IPS-20b (cell line): ENCODE results near the gene TOP2A.
"Not testable (repeated sequence)": the region's sequence is repeated elsewhere in the genome, so short reads cannot be mapped to it uniquely, and the experiment has no call there.

Source experiments
- H3K27ac ChIP-seq: one replicate; pipeline ENCODE4 v1.5.1; 2013; ENCODE audit warnings: low read length
- H3K27me3 ChIP-seq: 2 replicates; pipeline ENCODE4 v1.6.1; 2013; ENCODE audit warnings: mild to moderate bottlenecking, low read length, inconsistent platforms; ENCODE audit not compliant: insufficient read depth
- H3K36me3 ChIP-seq: 2 replicates; pipeline ENCODE4 v1.6.1; 2013; ENCODE audit warnings: low read depth, mild to moderate bottlenecking, inconsistent platforms, low read length, moderate library complexity; ENCODE audit not compliant: insufficient read depth
- H3K4me1 ChIP-seq: 2 replicates; pipeline ENCODE4 v1.6.1; 2013; ENCODE audit warnings: mild to moderate bottlenecking, control low read depth, inconsistent platforms, low read length, moderate library complexity; ENCODE audit not compliant: insufficient read depth
- H3K4me3 ChIP-seq: 2 replicates; pipeline ENCODE4 v1.5.1; 2013; ENCODE audit warnings: mild to moderate bottlenecking, low read length, inconsistent platforms
- H3K9ac ChIP-seq: 2 replicates; pipeline ENCODE4 v1.6.1; 2013; ENCODE audit warnings: low read depth, mild to moderate bottlenecking, inconsistent platforms, low read length, moderate library complexity
- H3K9me3 ChIP-seq: 2 replicates; pipeline ENCODE4 v1.6.1; 2013; ENCODE audit warnings: mild to moderate bottlenecking, low read depth, low read length, inconsistent platforms; ENCODE audit not compliant: insufficient read depth

Gene TOP2A

DNA sequence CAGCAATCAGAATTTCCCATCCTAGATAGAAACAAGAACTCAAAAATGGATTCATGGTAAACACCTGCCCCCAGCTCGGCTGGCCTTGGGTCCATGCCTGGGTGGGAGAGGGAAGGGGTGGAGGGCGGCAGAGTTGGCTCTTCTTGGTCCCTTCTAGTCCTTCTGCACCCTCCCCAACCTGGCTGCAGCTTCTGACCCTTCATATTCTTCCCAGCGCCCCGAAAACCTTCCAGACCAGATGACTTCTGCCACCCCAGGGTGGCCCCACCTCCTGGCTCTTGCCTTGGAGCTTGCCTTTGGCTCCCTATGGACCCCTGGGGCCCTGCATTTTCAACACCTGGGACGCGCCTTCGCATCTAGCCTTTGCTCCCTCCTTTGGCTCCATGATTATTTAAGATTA lies 47.8 kb downstream of the TOP2A start:
- no peaks in the 10 kb centered on the region; the same call in none of the 2 replicates for H3K4me1 ChIP-seq
- no peaks in the 10 kb centered on the region for H3K9me3 ChIP-seq
- no peaks in the 10 kb centered on the region for H3K27me3 ChIP-seq
- H3K36me3 ChIP-seq, result no peaks in the 10 kb centered on the region
- no peak overlapping the region for H3K4me3 ChIP-seq
- H3K9ac ChIP-seq, result no peak overlapping the region
- H3K27ac ChIP-seq, result no peak overlapping the region

DNA sequence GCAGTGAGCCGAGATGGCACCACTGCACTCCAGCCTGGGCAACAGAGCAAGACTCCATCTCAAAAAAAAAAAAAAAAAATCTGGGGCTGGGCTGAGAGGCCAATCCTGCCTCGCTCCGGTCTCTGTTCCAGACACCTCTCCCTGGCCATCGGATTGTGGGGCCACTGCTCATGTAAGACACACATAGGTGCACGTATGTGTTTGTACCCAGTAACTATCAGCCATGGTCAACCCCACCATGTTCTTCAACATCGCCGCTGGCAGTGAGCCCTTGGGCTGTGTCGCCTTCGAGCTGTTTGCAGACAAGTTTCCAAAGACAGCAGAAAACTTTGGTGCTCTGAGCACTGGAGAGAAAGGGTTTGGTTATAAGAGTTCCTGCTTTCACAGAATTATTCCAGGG lies 50.0 kb downstream of the TOP2A start:
- not testable (repeated sequence) for H3K9ac ChIP-seq, H3K36me3 ChIP-seq, H3K4me1 ChIP-seq, H3K27ac ChIP-seq, H3K4me3 ChIP-seq, H3K9me3 ChIP-seq
- peaks cover 21% of the 10 kb centered on the region for H3K27me3 ChIP-seq

GRCh38 chr17:40366861-40367518 lies 50.7 kb downstream of the TOP2A start:
- Histone ChIP-seq H3K4me3 (no peak overlapping the region), H3K4me1 (peaks cover 3% of the 10 kb centered on the region), H3K9me3 (no peaks in the 10 kb centered on the region), H3K36me3 (no peaks in the 10 kb centered on the region), H3K27ac (no peak overlapping the region), H3K27me3 (peaks cover 29% of the 10 kb centered on the region), H3K9ac (no peak overlapping the region)

DNA sequence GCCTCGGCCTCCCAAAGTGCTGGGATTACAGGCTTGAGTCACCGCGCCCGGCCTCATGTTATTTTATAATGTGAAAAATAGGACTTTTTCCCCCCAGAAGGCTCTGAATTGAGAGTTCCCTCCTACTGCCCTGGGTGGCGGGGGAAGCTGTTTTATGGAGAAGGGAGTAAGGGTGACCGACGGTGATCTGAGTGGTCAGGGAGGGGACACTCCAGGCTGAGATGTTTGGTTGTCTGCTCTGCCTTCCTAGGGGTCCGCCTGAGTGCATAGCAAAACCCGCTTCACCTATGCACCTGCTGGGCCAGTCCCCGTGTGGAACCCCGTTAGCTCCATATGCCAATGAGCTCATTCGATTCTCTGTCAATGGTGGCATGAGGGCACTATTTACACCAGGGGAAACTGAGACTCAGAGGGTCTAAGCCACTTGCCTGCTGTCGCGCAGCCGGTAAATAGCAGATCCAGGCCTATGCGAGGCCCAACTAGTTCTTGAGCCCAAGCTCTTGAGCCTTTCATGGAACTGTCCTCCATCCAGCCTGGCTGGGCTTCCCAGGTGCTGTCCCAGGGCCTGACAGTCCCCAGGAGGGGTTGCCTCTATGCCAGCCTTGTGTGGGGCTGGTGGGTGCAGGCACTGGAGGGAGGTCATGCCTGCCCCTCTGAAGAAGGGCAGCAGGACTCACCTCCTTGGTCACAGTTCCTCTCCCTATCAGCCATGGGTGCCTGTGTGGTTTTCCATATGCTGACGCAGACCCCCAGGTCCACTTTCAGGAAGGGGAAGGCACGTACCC lies 51.4 kb downstream of the TOP2A start:
- Histone ChIP-seq H3K27ac (no peak overlapping the region), H3K4me3 (no peak overlapping the region), H3K27me3 (peaks cover 35% of the 10 kb centered on the region), H3K4me1 (peaks cover 6% of the 10 kb centered on the region), H3K9me3 (no peaks in the 10 kb centered on the region), H3K36me3 (no peaks in the 10 kb centered on the region), H3K9ac (no peak overlapping the region)

GRCh38 chr17:40364906-40365305 lies 52.8 kb downstream of the TOP2A start:
- Histone ChIP-seq H3K4me3 (peak overlapping the region; percentile 56; the same call in 1 of the 2 replicates), H3K27ac (no peak overlapping the region), H3K36me3 (no peaks in the 10 kb centered on the region), H3K4me1 (peaks cover 10% of the 10 kb centered on the region), H3K27me3 (peaks cover 43% of the 10 kb centered on the region), H3K9me3 (no peaks in the 10 kb centered on the region), H3K9ac (no peak overlapping the region)

DNA sequence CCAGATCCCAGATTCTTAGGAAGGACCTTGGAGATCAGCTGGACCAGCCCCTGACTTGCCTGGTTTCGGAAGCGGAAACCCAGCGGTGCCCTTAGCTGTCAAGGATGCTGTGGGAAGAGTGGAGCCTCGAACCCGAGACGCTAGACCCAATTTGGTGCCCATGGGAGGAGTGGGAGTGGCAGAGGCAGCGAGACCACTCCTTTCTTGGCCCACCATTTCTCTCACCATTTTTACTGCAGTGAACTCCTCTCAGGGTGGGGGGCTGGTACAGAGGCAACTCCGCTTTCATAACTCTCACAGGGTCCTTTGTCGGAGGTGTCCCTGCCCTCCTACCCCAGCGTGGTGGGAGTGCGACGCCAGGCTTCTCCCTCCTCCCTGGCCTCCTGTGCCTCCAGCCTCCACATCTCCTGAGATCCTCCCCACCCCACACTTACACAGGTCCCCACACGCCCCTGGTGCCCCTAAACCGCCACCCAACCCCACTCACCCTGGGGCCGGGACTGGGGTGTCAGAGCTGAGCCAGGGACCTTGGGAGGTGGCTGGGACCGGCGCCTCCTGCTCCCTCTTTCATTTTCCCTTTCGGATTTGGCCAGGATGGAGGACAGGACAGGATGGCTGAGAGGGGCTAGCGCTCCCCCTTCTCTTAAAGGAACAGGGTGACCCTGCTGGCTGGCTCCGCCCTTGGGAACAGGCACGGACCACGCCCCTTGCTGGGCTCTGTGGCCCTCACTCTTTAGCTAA lies 53.4 kb downstream of the TOP2A start, which contains the start of gene GJD3:
GJD3 (minus strand) TSS at position 617 of the 741 bp plus-strand sequence. CDS start 922 bp downstream, outside the sequence.
- no peaks in the 10 kb centered on the region for H3K36me3 ChIP-seq
- H3K4me1 ChIP-seq, result peaks cover 10% of the 10 kb centered on the region
- peak within 1 kb of the TSS; percentile 56 for H3K4me3 ChIP-seq
- no peak within 1 kb of the TSS; the same call in 1 of the 2 replicates for H3K9ac ChIP-seq
- no peaks in the 10 kb centered on the region for H3K9me3 ChIP-seq
- no peak within 1 kb of the TSS for H3K27ac ChIP-seq
- H3K27me3 ChIP-seq, result peaks cover 43% of the 10 kb centered on the region

- Histone ChIP-seq H3K4me3 (peak overlapping the region; percentile 56), H3K4me1 (peaks cover 13% of the 10 kb centered on the region), H3K36me3 (no peaks in the 10 kb centered on the region), H3K27me3 (peaks cover 43% of the 10 kb centered on the region), H3K27ac (no peak overlapping the region), H3K9me3 (no peaks in the 10 kb centered on the region), H3K9ac (no peak overlapping the region; the same call in 1 of the 2 replicates)
Measured at GRCh38 chr17:40363111-40363827, 54.4 kb downstream of the TOP2A start.

DNA sequence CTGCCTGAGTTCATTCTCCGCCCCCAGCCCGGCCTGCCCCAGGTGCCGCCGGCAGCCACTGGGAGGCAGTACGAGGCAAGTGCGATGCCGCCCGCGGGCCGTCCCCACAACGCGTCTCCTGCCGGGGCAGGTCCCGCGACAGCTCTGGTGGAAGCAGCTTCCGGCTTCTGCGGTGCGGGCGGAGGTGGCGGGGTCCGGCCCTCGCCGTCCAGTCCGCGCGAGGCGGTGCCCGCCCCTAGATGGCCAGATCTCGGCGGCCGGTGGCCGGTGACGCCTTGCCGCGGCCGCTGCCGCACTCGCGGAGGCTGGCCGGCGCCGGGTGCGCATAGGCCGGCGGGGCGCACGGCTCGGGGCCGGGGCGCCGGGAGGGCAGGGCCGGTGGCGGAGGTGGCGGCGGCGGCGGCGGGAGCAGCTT lies 55.0 kb downstream of the TOP2A start:
- H3K36me3 ChIP-seq, result no peaks in the 10 kb centered on the region
- peak overlapping the region; percentile 56; the same call in 1 of the 2 replicates for H3K4me3 ChIP-seq
- peaks cover 43% of the 10 kb centered on the region for H3K27me3 ChIP-seq
- peaks cover 13% of the 10 kb centered on the region for H3K4me1 ChIP-seq
- no peak overlapping the region for H3K9ac ChIP-seq
- no peak overlapping the region for H3K27ac ChIP-seq
- H3K9me3 ChIP-seq, result no peaks in the 10 kb centered on the region

DNA sequence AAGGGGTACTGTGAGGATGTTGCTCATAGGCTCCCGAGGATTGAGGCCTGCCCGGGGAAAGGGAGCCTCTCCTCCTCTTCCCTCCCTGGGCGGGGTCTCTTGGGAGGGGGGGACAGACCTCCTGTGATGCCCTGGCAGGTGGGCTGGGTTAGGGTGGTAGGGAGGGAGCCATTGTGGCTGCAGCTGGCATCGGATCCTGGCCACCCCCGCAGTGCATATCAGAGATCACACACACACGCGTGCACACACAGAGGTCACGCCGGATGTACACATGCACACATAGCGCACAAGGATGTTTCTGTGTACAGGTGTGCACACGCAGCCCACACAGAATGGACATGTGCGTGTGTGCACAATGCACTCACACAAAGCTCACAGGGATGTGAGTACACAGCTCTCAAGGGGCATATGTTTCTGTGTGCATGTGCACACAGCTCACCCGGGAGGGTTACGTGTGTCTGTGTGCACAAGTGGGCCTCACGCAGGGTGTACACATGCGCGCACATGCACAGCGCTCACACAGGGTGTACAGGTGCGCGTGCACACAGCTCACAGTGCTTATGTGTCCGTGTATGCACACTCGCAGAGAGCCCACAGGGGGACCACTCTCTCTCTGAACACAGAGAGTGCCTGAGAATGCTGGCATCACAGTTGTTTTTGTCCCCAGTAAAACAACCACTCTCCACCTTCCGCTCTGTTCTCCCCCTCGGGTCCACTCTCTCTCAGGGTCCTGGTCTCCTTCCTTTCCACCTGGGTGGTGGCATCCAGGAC lies 55.6 kb downstream of the TOP2A start:
- H3K4me3 ChIP-seq, result peak overlapping the region; percentile 44; the same call in 1 of the 2 replicates

DNA sequence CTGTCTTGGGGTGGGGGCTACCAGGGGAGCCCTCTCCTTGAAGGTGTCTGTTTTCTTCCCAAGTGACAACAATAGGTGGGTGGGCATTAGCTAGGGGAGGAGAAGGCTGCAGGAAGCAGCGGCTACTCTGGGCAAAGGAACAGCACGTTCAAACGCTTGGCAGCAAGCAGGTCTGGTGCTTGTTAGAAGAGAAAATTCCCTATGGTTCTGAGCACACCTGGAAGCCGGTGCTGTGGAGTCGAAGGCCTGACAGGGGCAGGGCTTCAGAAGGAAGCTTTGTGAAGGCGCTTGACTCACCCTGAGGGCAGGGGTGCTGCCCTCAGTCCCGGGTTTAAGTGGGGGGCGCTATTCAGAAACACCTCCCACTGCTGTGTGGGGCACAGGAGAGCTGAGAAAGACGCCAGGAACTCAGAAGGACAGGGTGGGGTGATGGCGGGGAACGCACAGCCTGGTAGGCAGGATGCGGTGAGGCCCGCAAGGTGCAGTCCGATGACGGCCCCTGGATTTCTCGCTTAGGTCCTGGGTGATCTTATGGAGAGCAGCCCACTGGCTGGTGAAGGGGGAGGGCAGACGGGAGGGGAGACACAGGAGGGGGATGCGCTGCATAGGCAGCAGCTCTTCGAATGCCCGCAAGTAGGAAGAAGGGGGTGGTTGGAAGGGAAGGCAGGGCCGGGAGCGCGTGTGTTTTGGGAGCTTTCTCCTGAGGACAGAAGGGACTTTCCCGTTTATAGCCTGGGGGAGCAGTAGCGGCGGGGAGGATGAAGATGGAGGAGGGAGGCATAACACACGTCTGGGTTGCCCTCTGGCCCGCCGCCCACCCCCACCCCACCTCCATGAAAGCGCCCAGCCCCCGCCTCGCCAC lies 56.4 kb downstream of the TOP2A start:
- Histone ChIP-seq H3K9ac (no peak overlapping the region), H3K4me3 (peak overlapping the region; percentile 40; the same call in 1 of the 2 replicates), H3K9me3 (no peaks in the 10 kb centered on the region), H3K4me1 (peaks cover 13% of the 10 kb centered on the region), H3K36me3 (no peaks in the 10 kb centered on the region), H3K27ac (no peak overlapping the region), H3K27me3 (peaks cover 43% of the 10 kb centered on the region)

More for the DNA sequence above, 55.6 kb downstream of the TOP2A start:
- peaks cover 43% of the 10 kb centered on the region for H3K27me3 ChIP-seq
- no peaks in the 10 kb centered on the region for H3K9me3 ChIP-seq
- no peak overlapping the region for H3K27ac ChIP-seq
- no peaks in the 10 kb centered on the region for H3K36me3 ChIP-seq
- H3K9ac ChIP-seq, result no peak overlapping the region
- peaks cover 13% of the 10 kb centered on the region for H3K4me1 ChIP-seq
